Skin epidermis (tissue), 12 donors: ENCODE data around the gene BRSK2.
"Not testable (repeated sequence)": the region's sequence is repeated elsewhere in the genome, so short reads cannot be mapped to it uniquely, and the experiment has no call there.

ENCODE experiments used
- H3K27ac ChIP-seq, 21 experiments: fragments of 200-600 bp; sonication (generic) in 11 of 21; one replicate each; pipeline ENCODE4 v1.5.0; 2020; ENCODE audit warnings: mild to moderate bottlenecking in 3 of 21, inconsistent platforms in 2 of 21, moderate library complexity in 2 of 21
- H3K4me3 ChIP-seq, 7 experiments: fragments of 200-600 bp; sonication (generic) in 2 of 7; one replicate each; pipeline ENCODE4 v1.5.0; 2020; ENCODE audit warnings: inconsistent platforms in 2 of 7, mild to moderate bottlenecking in 2 of 7, moderate library complexity in 1 of 7

Gene BRSK2

GRCh38 chr11:1425006-1425405 is 35.3 kb downstream of the BRSK2 start:
- Histone ChIP-seq H3K27ac (no peak overlapping the region), H3K4me3 (no peak overlapping the region)

- Histone ChIP-seq H3K27ac (no peak overlapping the region), H3K4me3 (no peak overlapping the region)
Measured at GRCh38 chr11:1425439-1425838, 35.7 kb downstream of the BRSK2 start.

GRCh38 chr11:1428762-1429316 is 39.1 kb downstream of the BRSK2 start:
- no peak overlapping the region for H3K27ac ChIP-seq
- H3K4me3 ChIP-seq: no peak overlapping the region

GRCh38 chr11:1433568-1433967 is 43.8 kb downstream of the BRSK2 start:
- H3K27ac ChIP-seq: no peak overlapping the region
- no peak overlapping the region for H3K4me3 ChIP-seq

- H3K4me3 ChIP-seq: no peak overlapping the region
- H3K27ac ChIP-seq: no peak overlapping the region
Measured at GRCh38 chr11:1433977-1434640, 44.4 kb downstream of the BRSK2 start.

GRCh38 chr11:1435479-1435819 is 45.7 kb downstream of the BRSK2 start:
- not testable (repeated sequence) for H3K4me3 ChIP-seq, H3K27ac ChIP-seq

- Histone ChIP-seq H3K4me3 (no peak overlapping the region), H3K27ac (no peak overlapping the region)
Measured at GRCh38 chr11:1435820-1436467, 46.2 kb downstream of the BRSK2 start.

- no peak overlapping the region for H3K27ac ChIP-seq
- no peak overlapping the region for H3K4me3 ChIP-seq
Measured at GRCh38 chr11:1436468-1437039, 46.8 kb downstream of the BRSK2 start.

GRCh38 chr11:1437500-1437899 is 47.8 kb downstream of the BRSK2 start:
- no peak overlapping the region for H3K27ac ChIP-seq

GRCh38 chr11:1438261-1438966 is 48.7 kb downstream of the BRSK2 start:
- H3K4me3 ChIP-seq: no peak overlapping the region
- no peak overlapping the region for H3K27ac ChIP-seq

More at GRCh38 chr11:1437500-1437899, 47.8 kb downstream of the BRSK2 start:
- H3K4me3 ChIP-seq: no peak overlapping the region

GRCh38 chr11:1438967-1439330 is 49.2 kb downstream of the BRSK2 start:
- no peak overlapping the region for H3K27ac ChIP-seq
- no peak overlapping the region for H3K4me3 ChIP-seq

GRCh38 chr11:1439341-1439740 is 49.6 kb downstream of the BRSK2 start:
- Histone ChIP-seq H3K4me3 (no peak overlapping the region), H3K27ac (no peak overlapping the region)

GRCh38 chr11:1440066-1440465 is 50.3 kb downstream of the BRSK2 start:
- no peak overlapping the region for H3K27ac ChIP-seq
- H3K4me3 ChIP-seq: no peak overlapping the region

GRCh38 chr11:1440496-1440895 is 50.8 kb downstream of the BRSK2 start:
- H3K27ac ChIP-seq: no peak overlapping the region
- no peak overlapping the region for H3K4me3 ChIP-seq

GRCh38 chr11:1442163-1442562 is 52.4 kb downstream of the BRSK2 start:
- no peak overlapping the region for H3K27ac ChIP-seq

GRCh38 chr11:1442807-1443366 is 53.2 kb downstream of the BRSK2 start:
- H3K4me3 ChIP-seq: no peak overlapping the region
- H3K27ac ChIP-seq: no peak overlapping the region

More at GRCh38 chr11:1442163-1442562, 52.4 kb downstream of the BRSK2 start:
- no peak overlapping the region for H3K4me3 ChIP-seq

- no peak overlapping the region for H3K27ac ChIP-seq
- no peak overlapping the region for H3K4me3 ChIP-seq
Measured at GRCh38 chr11:1443737-1444136, 54.0 kb downstream of the BRSK2 start.

GRCh38 chr11:1444321-1444720 is 54.6 kb downstream of the BRSK2 start:
- Histone ChIP-seq H3K27ac (no peak overlapping the region), H3K4me3 (no peak overlapping the region)

GRCh38 chr11:1444823-1445422 is 55.2 kb downstream of the BRSK2 start:
- Histone ChIP-seq H3K27ac (no peak overlapping the region), H3K4me3 (no peak overlapping the region)
